HL-60 (cell line): ENCODE results near the gene FTO.

Experiments used
- DNase-seq, 2 experiments: peaks; one replicate each; pipeline ENCODE4 v3.0.0-alpha.2; 2010 to 2020; ENCODE audit warnings: low read depth in 1 of 2, low spot score in 1 of 2
- H3K27ac ChIP-seq: fragments of 250-450 bp; sonication (Bioruptor Pico); replicated peaks from 2 replicates; pipeline ENCODE4 v1.5.1; 2020; ENCODE audit warnings: mild to moderate bottlenecking, moderate library complexity
- H3K27me3 ChIP-seq: fragments of 250-450 bp; sonication (Bioruptor Pico); 2 replicates; pipeline ENCODE4 v1.5.1; 2021; ENCODE audit warnings: mild to moderate bottlenecking, moderate library complexity; ENCODE audit not compliant: insufficient read depth, poor library complexity, severe bottlenecking
- H3K4me3 ChIP-seq: replicated peaks from 2 replicates; pipeline ENCODE4 v1.5.1; 2011; ENCODE audit warnings: mild to moderate bottlenecking, control low read depth, low read length; ENCODE audit not compliant: insufficient read depth
- GABPA ChIP-seq: IDR thresholded peaks from 2 replicates; pipeline ENCODE4 v1.6.1; 2012; ENCODE audit warnings: low read depth
- POLR2AphosphoS5 ChIP-seq: IDR thresholded peaks from 2 replicates; pipeline ENCODE4 v1.6.1; 2012; ENCODE audit warnings: low read depth
- SPI1 ChIP-seq: IDR thresholded peaks from 2 replicates; pipeline ENCODE4 v1.6.1; 2012; ENCODE audit warnings: low read depth, mild to moderate bottlenecking, borderline replicate concordance
- TF ChIP-seq, protein P1 (sequence below): IDR thresholded peaks from one replicate; pipeline ENCODE4 v1.5.1; 2011; ENCODE audit warnings: low read length, control low read depth, inconsistent platforms; ENCODE audit not compliant: insufficient read depth
- TF ChIP-seq, protein P2 (sequence below): IDR thresholded peaks from 2 replicates; pipeline ENCODE4 v1.6.1; 2012; ENCODE audit warnings: low read depth; ENCODE audit not compliant: insufficient replicate concordance

FTO gene

GRCh38 chr16:53785916-53786315 is 82.0 kb downstream of the FTO start:
- TF ChIP-seq POLR2AphosphoS5 (no peak), GABPA (no peak), SPI1 (no peak)
- TF ChIP-seq, protein P1, sequence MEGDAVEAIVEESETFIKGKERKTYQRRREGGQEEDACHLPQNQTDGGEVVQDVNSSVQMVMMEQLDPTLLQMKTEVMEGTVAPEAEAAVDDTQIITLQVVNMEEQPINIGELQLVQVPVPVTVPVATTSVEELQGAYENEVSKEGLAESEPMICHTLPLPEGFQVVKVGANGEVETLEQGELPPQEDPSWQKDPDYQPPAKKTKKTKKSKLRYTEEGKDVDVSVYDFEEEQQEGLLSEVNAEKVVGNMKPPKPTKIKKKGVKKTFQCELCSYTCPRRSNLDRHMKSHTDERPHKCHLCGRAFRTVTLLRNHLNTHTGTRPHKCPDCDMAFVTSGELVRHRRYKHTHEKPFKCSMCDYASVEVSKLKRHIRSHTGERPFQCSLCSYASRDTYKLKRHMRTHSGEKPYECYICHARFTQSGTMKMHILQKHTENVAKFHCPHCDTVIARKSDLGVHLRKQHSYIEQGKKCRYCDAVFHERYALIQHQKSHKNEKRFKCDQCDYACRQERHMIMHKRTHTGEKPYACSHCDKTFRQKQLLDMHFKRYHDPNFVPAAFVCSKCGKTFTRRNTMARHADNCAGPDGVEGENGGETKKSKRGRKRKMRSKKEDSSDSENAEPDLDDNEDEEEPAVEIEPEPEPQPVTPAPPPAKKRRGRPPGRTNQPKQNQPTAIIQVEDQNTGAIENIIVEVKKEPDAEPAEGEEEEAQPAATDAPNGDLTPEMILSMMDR, result no peak
- TF ChIP-seq, protein P2, sequence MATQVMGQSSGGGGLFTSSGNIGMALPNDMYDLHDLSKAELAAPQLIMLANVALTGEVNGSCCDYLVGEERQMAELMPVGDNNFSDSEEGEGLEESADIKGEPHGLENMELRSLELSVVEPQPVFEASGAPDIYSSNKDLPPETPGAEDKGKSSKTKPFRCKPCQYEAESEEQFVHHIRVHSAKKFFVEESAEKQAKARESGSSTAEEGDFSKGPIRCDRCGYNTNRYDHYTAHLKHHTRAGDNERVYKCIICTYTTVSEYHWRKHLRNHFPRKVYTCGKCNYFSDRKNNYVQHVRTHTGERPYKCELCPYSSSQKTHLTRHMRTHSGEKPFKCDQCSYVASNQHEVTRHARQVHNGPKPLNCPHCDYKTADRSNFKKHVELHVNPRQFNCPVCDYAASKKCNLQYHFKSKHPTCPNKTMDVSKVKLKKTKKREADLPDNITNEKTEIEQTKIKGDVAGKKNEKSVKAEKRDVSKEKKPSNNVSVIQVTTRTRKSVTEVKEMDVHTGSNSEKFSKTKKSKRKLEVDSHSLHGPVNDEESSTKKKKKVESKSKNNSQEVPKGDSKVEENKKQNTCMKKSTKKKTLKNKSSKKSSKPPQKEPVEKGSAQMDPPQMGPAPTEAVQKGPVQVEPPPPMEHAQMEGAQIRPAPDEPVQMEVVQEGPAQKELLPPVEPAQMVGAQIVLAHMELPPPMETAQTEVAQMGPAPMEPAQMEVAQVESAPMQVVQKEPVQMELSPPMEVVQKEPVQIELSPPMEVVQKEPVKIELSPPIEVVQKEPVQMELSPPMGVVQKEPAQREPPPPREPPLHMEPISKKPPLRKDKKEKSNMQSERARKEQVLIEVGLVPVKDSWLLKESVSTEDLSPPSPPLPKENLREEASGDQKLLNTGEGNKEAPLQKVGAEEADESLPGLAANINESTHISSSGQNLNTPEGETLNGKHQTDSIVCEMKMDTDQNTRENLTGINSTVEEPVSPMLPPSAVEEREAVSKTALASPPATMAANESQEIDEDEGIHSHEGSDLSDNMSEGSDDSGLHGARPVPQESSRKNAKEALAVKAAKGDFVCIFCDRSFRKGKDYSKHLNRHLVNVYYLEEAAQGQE, result no peak
- no peak overlapping the region for H3K27ac ChIP-seq
- no peaks in the 10 kb centered on the region for H3K27me3 ChIP-seq
- no peak for DNase-seq
- no peak overlapping the region for H3K4me3 ChIP-seq

- Histone ChIP-seq H3K27ac (no peak overlapping the region), H3K27me3 (no peaks in the 10 kb centered on the region), H3K4me3 (no peak overlapping the region)
- TF ChIP-seq, protein P1, result no peak
- TF ChIP-seq SPI1 (no peak), GABPA (no peak), POLR2AphosphoS5 (no peak)
- TF ChIP-seq, protein P2, result no peak
- no peak for DNase-seq
Observed at GRCh38 chr16:53787423-53787822, 83.5 kb downstream of the FTO start.

DNA sequence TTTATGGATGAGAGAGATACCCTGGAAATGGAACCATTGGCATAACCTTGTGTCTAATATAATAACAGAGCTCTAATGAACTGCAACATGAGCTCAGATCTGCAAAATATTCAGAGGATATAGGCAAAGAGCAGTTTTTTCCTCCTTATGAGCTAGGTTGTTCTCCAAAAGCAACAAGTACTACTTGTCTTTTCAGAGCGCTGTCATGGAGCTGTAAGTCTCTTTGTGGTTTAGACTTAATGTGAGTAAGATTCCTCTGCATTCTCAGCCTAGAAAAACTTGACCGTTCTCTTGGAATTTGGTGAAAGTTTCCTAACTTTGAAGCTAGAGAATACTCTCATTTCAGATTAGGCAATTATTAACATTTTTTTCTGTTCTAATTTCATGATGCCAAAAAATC is 85.2 kb downstream of the FTO start:
- H3K4me3 ChIP-seq, result no peak overlapping the region
- TF ChIP-seq, protein P1, result no peak
- TF ChIP-seq POLR2AphosphoS5, result no peak
- TF ChIP-seq SPI1, result no peak
- TF ChIP-seq, protein P2, result no peak
- H3K27ac ChIP-seq, result no peak overlapping the region
- no peak for DNase-seq
- no peaks in the 10 kb centered on the region for H3K27me3 ChIP-seq
